NK-92 (cell line): ENCODE results near the gene PPIB.
A peak's percentile ranks its signal among the peaks of the same experiment; 100 is the strongest.

ENCODE experiments used
- DNase-seq: peaks from one replicate; lab custom pipeline; 2025; ENCODE audit not compliant: unreplicated experiment; lab: John Stamatoyannopoulos, UW

PPIB gene

DNA sequence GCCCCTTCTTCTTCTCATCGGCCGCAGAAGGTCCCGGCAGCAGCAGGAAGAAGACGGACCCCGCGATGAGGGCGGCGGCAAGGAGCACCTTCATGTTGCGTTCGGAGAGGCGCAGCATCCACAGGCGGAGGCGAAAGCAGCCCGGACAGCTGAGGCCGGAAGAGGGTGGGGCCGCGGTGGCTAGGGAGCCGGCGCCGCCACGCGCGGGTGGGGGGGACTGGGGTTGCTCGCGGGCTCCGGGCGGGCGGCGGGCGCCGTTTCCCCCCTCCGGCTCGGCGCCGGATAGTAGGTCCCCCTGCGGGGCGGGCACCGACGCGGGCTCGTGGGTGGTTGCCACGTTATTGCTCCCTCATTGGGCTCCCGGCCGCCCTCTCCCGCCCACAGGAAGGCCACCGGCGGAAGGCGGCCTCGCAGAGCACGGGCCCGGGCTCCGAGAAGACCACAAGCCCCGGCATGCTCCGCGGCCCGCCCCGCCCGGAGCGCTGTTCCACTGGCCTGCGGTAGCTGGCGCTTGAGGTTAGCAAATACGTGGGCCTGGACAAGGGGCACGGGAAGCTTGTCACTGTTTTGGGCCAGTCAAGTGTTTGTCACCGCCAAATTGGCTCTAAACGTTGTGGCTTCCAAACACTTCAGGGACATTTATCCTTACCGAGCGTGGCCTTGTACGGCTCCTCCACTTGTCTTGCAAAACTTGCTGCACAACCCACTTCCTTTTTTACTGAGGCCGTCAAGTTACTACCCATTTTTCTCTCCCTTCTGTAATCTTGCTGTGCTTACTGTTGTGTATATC, at the start of gene PPIB:
Gene PPIB (minus strand): TSS at position 154 of the 790 bp plus-strand sequence. CDS start 36 bp downstream, at position 118.
- DNase-seq: peak; percentile 73

DNA sequence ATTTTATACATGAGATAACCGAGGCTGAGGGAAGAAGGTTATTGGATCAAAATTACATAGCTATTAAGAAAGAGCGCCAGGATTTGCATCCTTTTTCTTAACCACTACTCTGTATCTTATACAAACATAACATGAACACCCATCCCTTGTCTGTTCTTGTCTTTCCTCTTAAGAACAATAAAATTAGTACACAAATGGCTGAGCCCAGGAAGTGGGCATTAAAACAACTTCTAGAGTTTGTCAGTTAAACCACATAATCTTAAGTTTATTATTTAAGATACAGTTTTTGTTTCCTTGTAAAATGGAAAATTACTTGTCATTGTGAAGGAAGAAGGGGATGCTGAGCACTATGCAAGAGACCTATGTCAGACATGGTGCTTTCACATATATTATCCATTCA, 48.9 kb upstream of the PPIB start:
- no peak for DNase-seq

DNA sequence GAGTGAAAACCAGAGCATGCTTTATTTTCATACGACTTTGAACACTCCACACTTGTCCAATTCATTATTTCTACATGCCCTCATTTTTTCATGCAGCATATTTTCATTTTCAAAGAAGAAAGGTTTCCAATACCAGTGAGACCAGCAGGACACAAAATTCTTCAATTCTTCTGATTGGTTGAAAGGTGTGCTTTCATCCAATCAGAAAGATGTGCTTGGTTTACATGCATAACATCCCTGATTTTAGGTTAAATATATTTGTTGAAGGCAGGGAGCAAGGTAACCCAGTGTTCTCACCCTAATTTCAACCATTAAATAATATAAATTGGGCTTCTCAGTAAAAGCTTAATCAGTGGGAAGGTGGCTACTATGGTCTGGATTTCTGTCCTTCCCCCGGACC, 47.5 kb upstream of the PPIB start:
- no peak for DNase-seq

DNA sequence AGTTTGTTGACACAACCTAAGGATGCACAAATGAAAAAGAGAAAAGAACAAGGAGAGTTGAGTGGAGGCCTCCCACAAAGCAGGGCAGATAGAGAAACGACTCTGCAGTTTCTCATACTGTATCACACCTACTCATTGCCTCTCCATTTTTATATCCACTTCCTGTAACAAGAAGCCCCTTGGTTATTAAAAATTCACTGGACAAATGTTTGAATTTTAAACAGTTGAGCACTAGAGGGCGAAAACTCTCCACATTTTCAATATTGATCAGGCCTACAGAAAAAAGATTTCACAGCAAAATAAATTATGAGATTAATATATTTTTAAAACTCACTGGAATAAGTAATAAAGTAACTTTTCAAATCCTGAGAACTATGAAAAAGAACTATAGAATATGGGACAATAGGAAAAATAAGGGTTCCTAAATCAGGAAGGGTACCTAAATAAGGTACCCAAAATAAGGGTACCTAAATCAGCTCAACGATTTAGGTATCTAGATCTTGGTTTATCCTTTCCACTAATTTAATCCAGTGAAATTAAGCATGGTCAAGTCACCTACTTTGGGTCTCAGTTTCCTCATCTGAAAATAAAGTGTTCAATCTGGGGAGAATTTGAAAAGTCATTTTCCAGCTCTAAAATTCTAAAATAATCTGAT, 47.0 kb upstream of the PPIB start:
- no peak for DNase-seq

DNA sequence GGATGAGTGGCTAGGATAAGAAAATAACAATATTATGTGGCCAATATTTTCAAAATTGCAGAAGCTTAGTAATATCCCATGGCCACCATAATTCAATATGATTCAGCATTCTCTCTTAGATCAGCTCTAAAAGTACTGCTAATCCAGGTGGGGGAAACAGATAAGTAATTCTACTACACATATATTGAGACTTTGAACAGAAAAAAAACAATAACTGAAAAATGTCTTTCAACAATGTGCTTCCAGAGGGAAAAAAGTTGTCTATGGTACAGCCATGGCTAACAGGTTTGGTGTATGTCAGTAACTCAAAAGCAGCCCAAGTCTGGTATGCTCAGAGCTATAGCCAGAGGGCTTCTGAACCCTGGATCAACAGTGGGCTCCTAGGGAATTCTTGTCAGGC, 42.4 kb upstream of the PPIB start:
- no peak for DNase-seq

DNA sequence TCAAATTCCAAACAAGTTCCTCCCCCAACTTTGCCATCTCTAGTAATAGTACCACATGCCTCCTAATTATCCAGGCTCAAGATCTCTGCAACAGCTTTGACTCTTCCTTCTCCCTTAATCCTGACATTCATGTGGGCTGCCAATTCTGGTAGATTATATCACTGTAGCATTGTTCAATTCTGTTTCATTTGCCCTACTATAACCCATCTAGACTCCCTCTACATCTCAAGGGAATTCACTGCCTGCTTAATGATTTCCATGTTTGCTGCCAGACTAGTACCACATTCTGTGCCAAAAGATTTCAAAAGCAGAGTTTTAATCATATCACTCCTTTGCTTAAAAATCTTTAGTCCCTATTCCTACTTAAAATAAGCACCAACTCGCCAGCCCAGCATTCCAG, 34.6 kb upstream of the PPIB start:
- DNase-seq: no peak

DNA sequence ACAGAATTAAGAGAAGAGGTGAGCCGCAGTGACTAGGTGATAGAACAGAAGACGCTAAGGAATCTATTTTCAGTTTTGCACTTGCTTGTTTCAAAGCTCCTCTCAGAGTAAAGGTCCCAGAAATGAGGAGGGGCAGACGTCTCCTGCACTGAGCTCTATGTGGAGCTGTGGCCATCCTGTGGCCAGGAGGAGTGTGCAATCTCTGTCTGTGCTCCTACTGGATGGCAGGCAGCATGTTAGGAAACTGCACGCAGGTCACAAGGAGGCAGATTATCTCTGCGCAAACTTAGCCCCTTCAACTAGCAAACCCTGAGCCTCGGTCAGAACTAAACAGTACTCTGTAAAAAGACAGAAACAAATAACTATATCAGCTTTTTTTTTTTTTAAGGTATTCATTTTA, 31.1 kb upstream of the PPIB start:
- no peak for DNase-seq

DNA sequence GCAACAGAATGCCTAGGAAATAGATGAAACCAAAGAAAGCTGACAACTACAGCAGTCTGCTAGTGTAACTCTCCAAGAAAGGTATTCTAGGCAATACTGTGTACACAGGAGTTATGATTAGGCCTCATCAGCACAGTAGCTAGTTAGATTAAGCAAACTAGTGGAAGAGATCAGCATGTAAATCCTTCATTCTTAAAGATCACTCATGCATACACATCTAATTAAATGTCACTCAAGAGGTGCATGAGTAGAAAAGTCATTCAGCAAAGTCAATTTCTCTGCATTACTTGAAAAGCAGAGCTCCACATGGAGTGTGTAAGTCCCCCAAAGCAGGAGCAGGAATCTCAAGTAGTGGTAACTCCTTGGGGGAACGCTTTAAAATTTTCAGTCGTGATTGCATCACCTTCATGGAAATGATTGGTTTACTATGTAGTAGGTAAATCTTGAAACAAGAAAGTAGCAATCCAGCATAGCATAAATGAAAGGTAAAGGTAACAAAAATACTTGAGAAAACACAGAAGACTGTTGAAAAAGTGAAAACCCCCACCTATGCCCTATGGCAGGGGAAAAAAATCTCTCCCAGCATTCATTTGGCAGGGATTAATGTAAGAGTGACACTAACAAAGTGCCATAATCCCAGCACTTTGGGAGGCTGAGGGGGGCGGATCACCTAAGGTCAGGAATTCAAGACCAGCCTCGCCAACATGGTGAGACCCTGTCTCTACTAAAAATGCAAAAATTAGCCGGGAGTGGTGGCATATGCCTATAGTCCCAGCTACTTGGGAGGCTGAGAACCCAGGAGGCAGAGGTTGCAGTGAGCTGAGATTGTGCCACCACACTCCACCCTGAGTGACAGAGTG, 29.4 kb upstream of the PPIB start:
- no peak for DNase-seq

DNA sequence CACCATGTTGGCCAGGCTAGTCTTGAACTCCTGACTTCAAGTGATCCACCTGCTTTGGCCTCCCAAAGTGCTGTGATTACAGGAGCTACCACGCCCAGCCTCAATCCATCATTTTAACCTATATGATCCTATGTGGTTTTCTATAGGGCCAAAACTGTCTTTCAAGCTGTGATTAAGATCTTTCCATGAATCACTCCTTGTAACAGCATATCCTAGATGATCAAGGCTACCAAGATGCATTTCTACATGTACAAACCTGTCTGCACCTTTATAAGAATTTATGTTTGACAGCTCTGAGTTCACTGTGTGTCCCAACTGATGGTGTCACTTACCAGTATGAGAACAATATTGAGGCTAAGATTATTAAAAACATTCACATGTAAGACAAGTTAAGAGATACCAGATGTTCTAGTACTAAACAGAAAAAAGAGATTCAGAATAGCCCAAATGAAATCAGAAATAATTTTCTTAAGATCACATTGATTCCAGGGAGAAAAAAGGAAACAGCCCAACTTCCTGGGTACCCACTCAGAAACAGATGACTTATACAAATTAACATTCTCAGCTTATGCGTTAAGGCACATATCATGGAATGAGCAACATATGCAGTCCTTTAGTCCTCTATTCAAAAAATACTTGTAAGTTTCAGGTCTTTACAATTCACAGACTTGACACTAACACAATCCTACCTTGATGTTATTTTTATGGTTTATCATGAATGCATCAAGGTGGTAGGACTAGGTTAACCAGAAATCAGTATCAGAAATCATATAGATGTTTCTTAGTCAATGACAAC, 24.8 kb upstream of the PPIB start:
- DNase-seq: no peak

DNA sequence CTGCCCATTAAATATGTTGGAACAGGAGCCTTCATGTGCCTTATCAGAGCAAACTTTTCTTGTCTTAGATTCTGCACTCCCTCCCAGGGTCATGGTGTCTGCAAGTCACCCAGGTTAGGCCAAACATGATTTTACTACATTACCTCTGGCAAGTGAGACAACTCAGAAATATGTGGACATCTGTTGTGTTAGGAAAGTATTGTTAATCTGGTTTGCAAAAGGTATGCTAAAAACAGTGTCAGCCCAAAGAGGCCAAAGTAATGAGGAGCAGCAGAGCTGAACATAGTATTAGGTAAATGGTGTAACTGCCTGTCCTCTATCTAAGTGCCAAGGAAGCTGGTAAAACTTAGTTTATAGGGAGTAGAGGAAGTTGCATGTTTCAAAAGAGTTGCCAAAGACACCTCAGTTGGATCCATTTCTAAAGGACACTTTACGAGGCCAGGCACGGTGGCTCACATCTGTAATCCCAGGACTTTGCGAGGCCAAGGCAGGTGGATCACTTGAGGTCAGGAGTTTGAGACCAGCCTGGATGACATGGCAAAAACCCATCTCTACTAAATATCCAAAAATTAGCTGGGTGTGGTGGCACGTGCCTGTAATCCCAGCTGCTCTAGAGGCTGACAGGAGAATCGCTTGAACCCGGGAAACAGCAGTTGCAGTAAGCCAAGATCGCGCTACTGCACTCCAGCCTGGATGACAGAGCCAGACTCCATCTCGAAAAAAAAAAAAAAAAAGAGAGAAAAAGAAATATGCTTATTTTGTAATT, 22.5 kb upstream of the PPIB start:
- no peak for DNase-seq

DNA sequence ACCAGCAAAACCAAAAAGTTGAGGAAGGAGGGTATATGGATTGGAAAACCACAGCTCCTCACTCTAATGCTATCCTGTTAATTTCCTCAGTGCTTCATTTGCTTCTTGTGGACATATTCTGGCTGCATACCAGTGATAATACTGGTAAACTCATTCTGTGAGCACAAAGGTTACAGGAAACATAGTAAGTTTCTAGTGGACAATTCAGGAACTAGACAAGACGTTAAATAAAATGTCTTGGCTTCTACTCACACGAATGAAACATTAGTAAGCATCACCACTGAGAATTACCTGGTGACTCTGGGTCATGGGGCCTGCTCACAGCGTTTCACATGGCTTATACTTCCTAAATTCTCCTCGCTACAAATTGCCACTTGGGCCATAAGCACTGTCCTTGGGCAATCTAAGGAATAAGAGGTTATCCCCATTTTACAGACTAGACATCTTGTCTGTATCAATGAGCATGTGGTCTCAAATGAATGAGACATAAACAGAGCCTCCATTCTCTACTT, 20.1 kb upstream of the PPIB start:
- DNase-seq: no peak

DNA sequence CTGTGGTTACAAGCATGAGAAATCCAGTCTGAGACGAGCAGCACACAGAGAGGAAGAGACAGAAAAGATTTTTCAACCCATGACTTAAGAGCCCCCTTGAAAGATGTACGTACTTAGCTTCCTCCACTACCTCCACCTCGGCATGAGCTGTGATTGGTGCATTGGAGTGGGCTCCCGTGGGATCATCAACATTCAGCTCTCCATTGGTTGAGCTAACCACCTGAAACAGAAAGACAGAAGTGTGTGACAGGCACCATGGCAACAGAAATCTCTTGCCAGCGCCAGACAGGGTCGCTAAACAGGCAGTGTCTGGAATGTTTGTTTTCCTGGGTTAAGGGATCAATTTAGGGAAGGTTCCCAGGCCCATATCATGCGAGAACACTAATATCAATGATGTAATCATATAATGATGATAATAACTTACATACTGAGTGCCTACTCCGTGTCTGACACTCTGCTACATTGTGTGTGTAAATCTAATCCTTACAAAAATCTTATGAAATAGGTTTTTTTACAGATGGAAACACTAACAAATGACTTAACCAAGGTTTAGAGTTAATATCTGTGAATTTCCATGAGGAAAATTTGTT, 17.5 kb upstream of the PPIB start:
- DNase-seq: no peak

DNA sequence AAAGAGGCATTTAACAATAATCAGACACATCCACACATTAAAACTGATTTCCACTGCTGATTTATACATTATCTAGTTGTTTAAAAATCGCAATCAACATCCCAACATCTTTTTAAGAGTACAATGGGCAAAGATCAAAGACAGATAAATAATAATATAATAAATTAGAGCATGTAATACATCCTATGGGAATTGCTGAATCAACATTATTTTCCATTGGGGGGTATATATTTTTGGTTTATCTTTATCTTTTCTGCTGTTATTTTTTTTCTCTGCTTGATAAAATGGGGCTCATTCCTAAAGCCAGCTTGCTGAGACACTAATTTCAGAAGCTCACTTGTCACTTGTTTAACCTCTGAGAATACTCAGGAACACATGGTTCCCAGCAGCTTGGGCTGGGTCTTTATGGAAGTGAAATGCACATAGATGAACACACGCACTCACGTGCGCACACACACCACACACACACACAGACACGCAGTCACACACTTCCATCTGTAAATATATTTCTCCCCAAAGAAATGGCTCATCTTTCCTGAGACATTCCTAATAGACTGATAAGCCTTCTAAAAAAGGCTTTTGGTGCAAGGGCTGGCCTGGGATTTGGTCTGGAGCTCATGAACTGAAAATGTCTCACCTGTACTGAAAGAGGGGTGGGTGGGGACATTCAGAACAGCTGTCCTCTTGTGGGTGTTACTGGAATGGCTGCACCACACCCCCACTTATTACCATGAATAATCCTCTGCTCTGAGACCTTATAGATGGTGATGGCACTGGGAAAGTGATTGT, 3.5 kb upstream of the PPIB start:
- DNase-seq: no peak

DNA sequence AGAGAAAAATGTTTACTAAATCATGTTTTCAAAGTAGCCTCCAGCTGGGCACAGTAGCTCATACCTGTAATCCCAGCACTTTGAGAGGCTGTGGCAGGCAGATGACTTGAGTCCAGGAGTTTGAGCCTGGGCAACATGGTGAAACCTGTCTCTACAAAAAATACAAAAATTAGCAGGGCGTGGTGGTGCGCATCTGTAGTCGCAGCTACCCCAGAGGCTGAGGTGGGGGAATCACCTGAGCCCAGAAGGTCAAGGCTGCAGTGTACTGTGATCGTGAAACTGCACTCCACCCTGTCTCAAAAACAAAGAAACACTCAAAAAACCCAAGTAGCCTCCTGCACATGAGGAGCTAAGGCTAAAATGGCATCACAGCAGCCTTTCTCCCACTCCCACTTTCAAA, 1.6 kb upstream of the PPIB start:
- no peak for DNase-seq

DNA sequence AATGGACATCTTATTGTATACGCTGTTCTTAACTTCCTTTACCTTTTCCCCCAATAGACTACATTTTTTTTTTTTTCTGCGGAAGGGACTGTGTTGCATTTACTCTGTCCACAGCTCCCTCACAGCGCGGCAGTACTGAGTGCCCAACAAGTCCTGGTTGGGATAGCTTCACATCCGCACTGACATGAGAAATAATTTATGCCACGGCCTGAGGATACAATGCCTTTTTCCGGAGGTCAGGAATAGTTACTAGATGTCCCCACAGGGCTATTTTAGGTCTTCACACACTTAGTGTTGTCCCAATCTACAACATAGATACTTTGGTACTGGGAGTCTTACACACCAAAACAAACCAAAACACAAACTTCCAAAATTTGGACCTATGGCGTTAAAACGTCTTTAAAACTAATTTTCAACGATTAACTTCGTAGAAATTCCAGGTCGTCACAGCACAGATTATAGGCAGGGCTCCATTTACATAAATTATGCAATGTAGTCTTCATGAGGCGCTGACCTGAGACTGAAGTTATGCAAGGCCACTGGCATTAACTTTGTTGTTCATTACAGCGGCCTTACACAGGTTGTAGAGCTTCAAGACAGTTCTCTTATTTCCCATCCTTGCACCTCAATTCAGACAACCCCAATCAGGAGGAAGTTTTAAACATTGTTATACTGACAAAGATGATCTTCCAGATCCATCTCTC, 989 bp upstream of the PPIB start:
- DNase-seq: no peak

DNA sequence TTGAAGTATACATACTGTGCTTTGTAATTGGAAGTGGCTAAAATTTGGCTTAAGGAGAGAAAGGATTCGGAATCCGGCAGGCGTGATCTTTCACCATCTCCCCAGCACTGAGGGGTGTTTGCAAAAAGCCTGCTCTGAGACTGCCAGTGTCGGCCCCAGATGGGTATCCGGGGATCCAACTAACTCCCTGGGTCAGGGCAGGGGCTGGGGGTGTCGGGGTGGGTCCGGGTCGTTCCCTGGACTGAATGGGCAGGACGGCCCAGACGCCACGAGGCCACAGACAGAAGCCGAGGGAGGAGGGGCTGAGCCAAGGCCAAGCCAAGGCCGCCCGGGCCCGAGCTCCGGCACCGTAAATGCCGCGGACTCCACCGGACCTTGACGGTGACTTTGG, 349 bp downstream of the PPIB start:
- DNase-seq: no peak

DNA sequence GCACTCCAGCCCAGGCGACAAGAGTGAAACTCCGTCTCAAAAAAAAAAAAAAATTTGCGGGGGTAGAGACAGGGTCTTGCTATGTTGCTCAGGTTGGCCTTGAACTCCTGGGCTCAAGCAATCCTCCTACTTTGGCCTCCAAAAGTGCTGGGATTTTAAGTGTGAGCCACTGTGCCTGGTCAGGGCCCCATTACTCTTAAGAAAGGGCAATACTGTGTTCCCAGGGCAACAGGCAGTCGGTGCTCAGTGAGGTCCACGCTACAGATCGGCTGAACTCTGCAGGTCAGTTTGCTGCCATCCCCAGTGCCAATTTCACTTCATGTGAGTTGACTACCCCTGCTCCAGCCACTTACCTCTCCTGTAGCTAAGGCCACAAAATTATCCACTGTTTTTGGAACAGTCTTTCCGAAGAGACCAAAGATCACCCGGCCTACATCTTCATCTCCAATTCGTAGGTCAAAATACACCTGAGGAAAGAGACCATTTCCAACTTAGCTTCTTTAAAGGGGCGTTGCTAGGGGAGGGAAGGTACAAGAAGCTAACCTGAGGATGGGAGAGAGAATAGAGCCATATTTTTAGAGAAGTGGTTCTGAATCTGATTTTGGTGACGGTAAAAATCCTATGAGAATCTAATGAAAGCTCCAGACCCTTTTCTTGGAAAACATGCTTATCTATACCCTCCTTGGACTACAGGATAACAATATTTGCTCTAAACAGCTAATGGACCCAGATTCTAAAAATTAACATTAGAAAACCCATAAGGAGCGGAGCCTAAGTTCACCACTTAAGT, 939 bp downstream of the PPIB start:
- DNase-seq: no peak
